ENCODE data around the gene C12orf43. TPM values are rescaled to one million over a fixed set of nuclear protein-coding genes. Genes with fewer than 3 reads are reported as not detected.

C12orf43 gene
- total RNA-seq, 1 experiment from 2014 or later: 14.8 TPM

DNA sequence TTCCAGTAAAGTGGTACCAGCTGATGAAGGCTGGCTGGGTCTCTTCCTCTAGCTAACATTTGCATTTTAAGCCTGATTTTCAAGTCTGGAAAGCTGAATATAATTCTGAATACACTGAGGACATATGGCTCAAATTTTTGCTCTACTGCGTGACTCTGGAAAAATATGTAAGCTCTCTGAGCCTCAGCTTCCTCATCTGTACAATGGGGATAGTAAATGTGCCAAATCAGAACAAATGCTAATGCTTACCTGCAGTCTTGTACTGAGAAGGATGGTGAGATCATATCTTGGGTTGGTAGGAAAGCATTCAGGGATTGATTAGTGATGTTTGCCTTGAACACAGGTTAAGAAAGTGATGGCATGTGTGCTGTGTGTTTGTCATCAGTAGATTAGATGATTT lies 23.3 kb downstream of the C12orf43 start:
- POLR2A ChIA-PET (ENCODE audit: unreplicated experiment): no interaction called here
- CTCF ChIA-PET: no interaction called here
- intact Hi-C loops (cut with micrococcal nuclease; ENCODE audit: unreplicated experiment): no loop called here

DNA sequence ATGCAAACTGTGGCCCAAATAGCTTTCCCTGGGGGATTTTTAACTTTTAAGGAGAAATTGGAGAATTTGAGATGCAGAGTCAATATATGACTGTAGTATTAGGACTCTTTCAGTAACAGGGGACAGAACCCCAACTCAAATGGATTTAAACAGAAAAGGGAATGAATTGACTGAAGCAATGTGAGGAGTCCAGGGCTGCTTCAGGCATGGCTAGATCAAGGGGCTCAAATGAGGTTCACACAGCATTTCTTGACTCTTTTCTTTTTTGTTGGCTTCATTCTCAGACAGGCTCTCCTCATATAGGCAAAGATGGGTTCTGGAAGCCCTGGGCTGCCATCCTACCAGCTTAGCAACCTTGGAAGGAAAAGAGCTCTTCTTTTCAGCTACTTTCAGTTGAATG lies 24.3 kb downstream of the C12orf43 start:
- Histone ChIP-seq H3K27ac (no peak overlapping the region), H4K20me1 (ENCODE audit: insufficient read depth) (no peaks in the 10 kb centered on the region), H3F3A (ENCODE audit: insufficient read depth, low read depth) (no peaks in the 10 kb centered on the region), H3K9me2 (ENCODE audit: insufficient read depth) (no peaks in the 10 kb centered on the region), H3K9me3 (ENCODE audit: insufficient read depth, low read depth) (no peaks in the 10 kb centered on the region), H3K4me3 (no peak overlapping the region), H3K36me3 (ENCODE audit: low read depth) (no peaks in the 10 kb centered on the region), H3K79me2 (ENCODE audit: low read depth) (no peaks in the 10 kb centered on the region), H2AFZ (no peak overlapping the region), H3K27me3 (ENCODE audit: insufficient read depth, low read depth) (peaks cover 3% of the 10 kb centered on the region; the same call in 1 of the 2 replicates), H3K4me2 (no peak overlapping the region), H3K4me1 (replicated peaks; ENCODE audit: insufficient read depth) (no peaks in the 10 kb centered on the region)
- DNase-seq: no peak
- ChIA-PET POLR2A (ENCODE audit: unreplicated experiment) (no interaction called here), CTCF (no interaction called here)
- no peak for TF ChIP-seq EZH2 (IDR thresholded peaks at IDR 0.05; ENCODE audit: low read depth)
- TF ChIP-seq, protein P1, sequence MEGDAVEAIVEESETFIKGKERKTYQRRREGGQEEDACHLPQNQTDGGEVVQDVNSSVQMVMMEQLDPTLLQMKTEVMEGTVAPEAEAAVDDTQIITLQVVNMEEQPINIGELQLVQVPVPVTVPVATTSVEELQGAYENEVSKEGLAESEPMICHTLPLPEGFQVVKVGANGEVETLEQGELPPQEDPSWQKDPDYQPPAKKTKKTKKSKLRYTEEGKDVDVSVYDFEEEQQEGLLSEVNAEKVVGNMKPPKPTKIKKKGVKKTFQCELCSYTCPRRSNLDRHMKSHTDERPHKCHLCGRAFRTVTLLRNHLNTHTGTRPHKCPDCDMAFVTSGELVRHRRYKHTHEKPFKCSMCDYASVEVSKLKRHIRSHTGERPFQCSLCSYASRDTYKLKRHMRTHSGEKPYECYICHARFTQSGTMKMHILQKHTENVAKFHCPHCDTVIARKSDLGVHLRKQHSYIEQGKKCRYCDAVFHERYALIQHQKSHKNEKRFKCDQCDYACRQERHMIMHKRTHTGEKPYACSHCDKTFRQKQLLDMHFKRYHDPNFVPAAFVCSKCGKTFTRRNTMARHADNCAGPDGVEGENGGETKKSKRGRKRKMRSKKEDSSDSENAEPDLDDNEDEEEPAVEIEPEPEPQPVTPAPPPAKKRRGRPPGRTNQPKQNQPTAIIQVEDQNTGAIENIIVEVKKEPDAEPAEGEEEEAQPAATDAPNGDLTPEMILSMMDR (conservative IDR thresholded peaks at IDR 0.05): no peak
- no TSS peak for BruUV-seq (replicated peaks)
- intact Hi-C loops (cut with micrococcal nuclease; ENCODE audit: unreplicated experiment): no loop called here

More for the DNA sequence above, 23.3 kb downstream of the C12orf43 start:
- no peak overlapping the region for H2AFZ ChIP-seq
- no peaks in the 10 kb centered on the region for H3K4me1 ChIP-seq (replicated peaks; ENCODE audit: insufficient read depth)
- H3K27me3 ChIP-seq (ENCODE audit: insufficient read depth, low read depth): peaks cover 3% of the 10 kb centered on the region; the same call in 1 of the 2 replicates
- no peak overlapping the region for H3K4me3 ChIP-seq
- BruUV-seq (replicated peaks): no TSS peak
- H3K9me3 ChIP-seq (ENCODE audit: insufficient read depth, low read depth): no peaks in the 10 kb centered on the region
- no peak for DNase-seq
- H4K20me1 ChIP-seq (ENCODE audit: insufficient read depth): no peaks in the 10 kb centered on the region
- no peaks in the 10 kb centered on the region for H3K9me2 ChIP-seq (ENCODE audit: insufficient read depth)
- H3K36me3 ChIP-seq (ENCODE audit: low read depth): no peaks in the 10 kb centered on the region
- no peak for TF ChIP-seq EZH2 (IDR thresholded peaks at IDR 0.05; ENCODE audit: low read depth)
- TF ChIP-seq, protein P1 (conservative IDR thresholded peaks at IDR 0.05): no peak
- H3K27ac ChIP-seq: no peak overlapping the region
- no peak overlapping the region for H3K4me2 ChIP-seq
- no peaks in the 10 kb centered on the region for H3F3A ChIP-seq (ENCODE audit: insufficient read depth, low read depth)
- no peaks in the 10 kb centered on the region for H3K79me2 ChIP-seq (ENCODE audit: low read depth)

DNA sequence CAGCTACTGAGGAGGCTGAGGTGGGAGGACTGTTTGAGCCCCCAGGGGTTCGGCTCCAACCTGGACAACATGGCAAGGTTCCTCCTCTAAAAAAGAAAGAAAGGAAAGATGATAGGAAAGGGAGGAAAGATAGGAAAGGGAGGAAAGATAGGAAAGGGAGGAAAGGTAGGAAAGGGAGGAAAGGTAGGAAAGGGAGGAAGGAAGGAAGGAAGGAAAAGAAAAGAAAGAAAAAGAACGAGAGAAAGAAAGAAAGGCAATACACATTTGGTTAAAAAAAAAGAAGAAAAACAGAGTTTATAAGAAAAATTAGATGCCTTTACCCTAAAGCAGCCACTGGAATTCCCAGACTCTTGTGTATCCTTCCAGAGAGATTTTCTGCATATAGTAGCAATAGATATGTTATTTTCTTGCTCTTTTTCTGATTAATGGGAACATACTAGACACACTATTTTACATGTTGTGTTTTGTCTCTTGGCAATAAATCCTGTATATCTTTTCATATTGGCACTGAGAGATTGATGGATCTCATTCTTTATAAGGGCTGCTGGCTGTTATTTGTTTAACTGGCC lies 25.7 kb downstream of the C12orf43 start:
- BruUV-seq (replicated peaks): no TSS peak
- no peak overlapping the region for H3K4me3 ChIP-seq
- no peaks in the 10 kb centered on the region for H4K20me1 ChIP-seq (ENCODE audit: insufficient read depth)
- no peaks in the 10 kb centered on the region for H3F3A ChIP-seq (ENCODE audit: insufficient read depth, low read depth)
- no peak overlapping the region for H3K27ac ChIP-seq
- no peaks in the 10 kb centered on the region for H3K9me2 ChIP-seq (ENCODE audit: insufficient read depth)
- no peaks in the 10 kb centered on the region for H3K79me2 ChIP-seq (ENCODE audit: low read depth)
- intact Hi-C loops (cut with micrococcal nuclease; ENCODE audit: unreplicated experiment): no loop called here
- POLR2A ChIA-PET (ENCODE audit: unreplicated experiment): no interaction called here
- CTCF ChIA-PET: interaction anchor here (0.8 kb wide), 1 partner anchor 109 kb away, joined by 3 read pairs; no protein-coding TSS in a partner anchor
- no peak for DNase-seq
- peaks cover 3% of the 10 kb centered on the region; the same call in 1 of the 2 replicates for H3K27me3 ChIP-seq (ENCODE audit: insufficient read depth, low read depth)
- H3K9me3 ChIP-seq (ENCODE audit: insufficient read depth, low read depth): no peaks in the 10 kb centered on the region
- no peaks in the 10 kb centered on the region for H3K4me1 ChIP-seq (replicated peaks; ENCODE audit: insufficient read depth)
- no peak overlapping the region for H3K4me2 ChIP-seq
- no peaks in the 10 kb centered on the region for H3K36me3 ChIP-seq (ENCODE audit: low read depth)
- TF ChIP-seq EZH2 (IDR thresholded peaks at IDR 0.05; ENCODE audit: low read depth): no peak
- TF ChIP-seq, protein P1 (conservative IDR thresholded peaks at IDR 0.05): no peak
- no peak overlapping the region for H2AFZ ChIP-seq
